Stimulated activated CD8-positive, alpha-beta memory T cell treated with anti-CD3 and anti-CD28 coated beads, Interleukin-7, amount 100 ng/mL, for 1 hour (primary cell): Measurements from ENCODE around the gene ATG13.
A peak's percentile ranks its signal among the peaks of the same experiment; 100 is the strongest.
"Not testable (repeated sequence)": the region's sequence is repeated elsewhere in the genome, so short reads cannot be mapped to it uniquely, and the experiment has no call there.

Experiments used
- DNase-seq, 2 donors: peaks; one replicate each; pipeline ENCODE4 v3.0.0-alpha.2; 2020; ENCODE audit warnings: low read depth in 2 of 2

ATG13 gene

GRCh38 chr11:46617134-46617971 lies at the start of gene ATG13, which contains the start of gene HARBI1:
TSS of gene ATG13 (plus strand) at chr11:46617553. CDS start at chr11:46644292, 26,739 bp downstream.
TSS of gene HARBI1 (minus strand) at chr11:46617227. CDS start at chr11:46616237, 990 bp downstream.
- peak; percentile 82 to 85 for DNase-seq

- DNase-seq: no peak
These were observed 46.5 kb upstream of the ATG13 start for GRCh38 chr11:46570790-46571398.

- DNase-seq: no peak
These were observed 42.7 kb upstream of the ATG13 start for GRCh38 chr11:46574656-46575055.

- no peak for DNase-seq
These were observed 40.3 kb upstream of the ATG13 start for GRCh38 chr11:46577058-46577457.

- no peak for DNase-seq
These were observed 34.8 kb upstream of the ATG13 start for GRCh38 chr11:46582588-46582987.

GRCh38 chr11:46583513-46583912 lies 33.8 kb upstream of the ATG13 start:
- not testable (repeated sequence) for DNase-seq

DNA sequence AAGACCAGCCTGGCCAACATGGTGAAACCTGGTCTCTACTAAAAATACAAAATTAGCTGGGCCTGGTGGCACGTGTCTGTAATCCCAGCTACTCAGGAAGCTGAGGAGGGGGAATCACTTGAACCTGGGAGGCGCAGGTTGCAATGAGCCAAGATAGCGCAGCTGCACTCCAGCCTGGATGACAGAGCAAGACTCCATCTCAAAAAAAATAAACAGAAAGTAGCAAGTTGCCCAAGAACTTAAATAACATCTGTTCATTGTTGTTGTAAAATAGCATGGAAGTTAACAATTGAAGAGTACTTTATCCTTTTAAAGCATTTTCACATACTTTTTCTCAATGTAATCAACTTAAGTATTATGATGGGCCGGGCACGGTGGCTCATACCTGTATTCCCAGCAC lies 29.2 kb upstream of the ATG13 start:
- DNase-seq: no peak

DNA sequence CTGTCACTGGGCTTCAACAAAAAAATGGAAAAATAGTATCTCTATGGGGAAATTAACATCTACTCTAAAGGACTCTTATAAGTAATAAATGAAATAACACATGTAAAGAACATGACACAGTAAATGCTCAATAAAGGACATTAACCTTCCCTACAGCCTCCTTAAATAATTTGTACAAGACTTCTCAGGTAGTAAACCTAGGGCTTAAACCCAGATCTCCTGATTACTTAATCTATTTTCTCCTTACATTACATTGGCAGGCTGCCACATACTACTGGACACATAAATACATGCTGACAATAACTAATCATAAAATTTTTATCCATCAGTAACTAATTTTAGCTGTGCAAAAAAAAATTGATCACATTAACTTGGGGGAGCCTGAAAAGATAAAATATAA lies 28.4 kb upstream of the ATG13 start:
- DNase-seq: no peak

- DNase-seq: no peak
These were observed 26.4 kb upstream of the ATG13 start for GRCh38 chr11:46590740-46591605.

- peak; percentile 58 to 67 for DNase-seq
These were observed 23.6 kb upstream of the ATG13 start, which contains the start of gene AMBRA1 for GRCh38 chr11:46593550-46594373. TSS of gene AMBRA1 (minus strand) at chr11:46594023. CDS start at chr11:46548380, 45,643 bp downstream.

GRCh38 chr11:46594374-46594700 lies 23.0 kb upstream of the ATG13 start:
- DNase-seq: no peak

DNA sequence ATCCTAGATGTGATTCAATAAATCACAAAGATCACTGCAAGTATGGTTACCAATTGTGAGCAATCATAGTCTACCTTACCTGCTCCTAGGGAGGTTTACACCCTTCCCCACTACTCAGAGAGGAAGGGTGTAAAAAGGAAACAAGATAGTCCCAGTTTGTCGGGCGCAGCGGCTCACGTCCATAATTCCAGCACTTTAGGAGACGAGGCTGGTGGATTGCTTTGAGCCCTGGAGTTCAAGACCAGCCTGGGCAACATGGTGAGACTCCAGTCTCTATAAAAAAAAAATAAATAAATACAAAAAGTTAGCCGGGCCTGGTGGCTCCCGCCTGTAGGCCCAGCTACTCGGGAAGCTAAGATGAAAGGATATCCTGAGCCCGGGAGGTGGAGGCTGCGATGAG lies 22.6 kb upstream of the ATG13 start:
- DNase-seq: no peak

GRCh38 chr11:46597155-46597554 lies 20.2 kb upstream of the ATG13 start:
- DNase-seq: no peak

DNA sequence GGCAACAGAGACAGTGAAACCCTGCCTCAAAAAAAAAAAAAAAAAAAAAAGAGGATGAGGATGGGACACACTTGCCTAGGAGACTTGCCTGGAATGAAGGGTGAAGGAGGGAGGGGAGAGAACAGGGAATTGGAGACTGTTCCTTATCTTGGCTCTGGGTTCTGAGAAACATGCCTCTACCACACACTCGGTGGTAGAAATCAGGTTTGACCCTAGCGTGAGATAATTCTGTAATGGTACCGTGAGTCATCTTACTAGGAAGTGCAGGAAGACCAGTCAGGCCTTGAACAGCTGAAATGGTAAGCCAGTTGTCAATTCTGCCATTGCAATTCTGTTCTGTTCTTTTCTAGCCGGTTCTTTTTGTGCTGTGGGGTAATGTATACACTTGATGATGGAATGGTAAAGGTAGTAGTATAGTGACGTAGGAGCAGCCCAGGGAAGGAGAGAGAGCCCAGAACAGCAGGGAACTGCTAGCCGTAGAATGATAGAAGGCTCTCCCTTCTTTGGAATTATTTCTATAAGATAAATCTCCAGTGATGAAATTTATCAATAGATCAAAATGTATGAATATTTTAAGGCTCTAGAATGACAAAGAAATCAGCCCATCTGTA lies 19.6 kb upstream of the ATG13 start:
- DNase-seq: no peak

GRCh38 chr11:46599340-46600193 lies 17.8 kb upstream of the ATG13 start:
- no peak for DNase-seq

DNA sequence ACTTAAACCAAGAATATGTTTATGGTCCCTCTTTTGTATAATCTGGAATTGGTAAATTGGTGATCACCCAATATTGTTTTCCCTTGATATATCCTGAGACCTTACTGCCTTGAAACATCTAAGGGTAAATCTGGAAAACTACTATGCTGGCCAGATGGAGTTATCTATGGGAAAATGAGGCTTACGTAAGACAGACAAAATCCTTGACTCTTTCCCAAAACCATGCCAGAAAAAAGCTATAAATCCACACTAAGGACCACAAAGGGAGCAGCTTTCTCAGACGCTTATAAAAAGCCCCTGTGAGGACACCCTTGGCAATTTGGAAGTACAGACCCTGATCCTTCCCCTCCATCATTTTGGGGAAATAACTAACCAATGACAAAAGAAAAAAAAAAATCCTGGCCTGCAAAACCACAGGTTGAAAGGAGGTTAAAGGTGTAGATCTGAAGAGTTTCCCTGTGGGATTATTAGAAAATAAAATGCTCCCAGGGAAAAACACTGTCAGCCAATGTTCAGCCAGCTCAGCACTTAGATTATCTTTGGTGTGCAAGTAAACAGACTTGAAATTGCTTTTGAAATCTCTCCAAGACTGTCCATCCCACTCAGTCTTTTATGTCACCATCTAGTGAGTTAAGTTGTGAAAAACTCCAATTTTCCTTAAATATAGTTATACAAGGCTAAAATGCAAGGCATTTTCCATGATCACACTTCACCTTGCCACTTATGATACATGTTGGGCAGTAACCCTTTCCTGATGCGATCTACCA lies 17.0 kb upstream of the ATG13 start:
- DNase-seq: no peak

GRCh38 chr11:46601129-46601528 lies 16.2 kb upstream of the ATG13 start:
- DNase-seq: no peak

GRCh38 chr11:46603704-46604308 lies 13.5 kb upstream of the ATG13 start:
- no peak for DNase-seq

DNA sequence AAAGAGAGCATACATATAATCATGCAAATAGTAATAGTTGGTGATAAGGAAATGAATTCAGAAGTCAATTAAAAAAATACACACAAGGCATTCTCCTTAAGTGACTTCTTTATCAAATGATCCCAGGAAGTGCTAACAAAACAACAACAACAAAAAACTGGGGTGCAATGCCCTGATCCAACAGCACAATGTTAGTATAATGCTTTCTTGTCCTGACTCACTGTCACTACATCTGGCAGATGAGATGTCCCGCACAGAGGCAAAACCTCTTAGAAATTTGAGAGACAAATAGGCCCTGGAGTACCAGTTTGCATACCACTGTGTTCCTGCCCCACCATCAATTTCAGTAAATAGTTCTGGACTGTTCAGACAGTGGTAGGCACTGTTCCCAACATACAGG lies 12.6 kb upstream of the ATG13 start:
- DNase-seq: no peak
